GM12891 (cell line): ENCODE data around the gene THEM4.

Experiments
- POLR2AphosphoS5 ChIP-seq: IDR thresholded peaks from 2 replicates; pipeline ENCODE4 v1.6.1; 2011; ENCODE audit warnings: low read depth, low read length, control low read depth
- POU2F2 ChIP-seq: IDR thresholded peaks from 2 replicates; pipeline ENCODE4 v1.6.1; 2011; ENCODE audit warnings: low read depth, mild to moderate bottlenecking, control low read depth, low read length, moderate library complexity

DNA sequence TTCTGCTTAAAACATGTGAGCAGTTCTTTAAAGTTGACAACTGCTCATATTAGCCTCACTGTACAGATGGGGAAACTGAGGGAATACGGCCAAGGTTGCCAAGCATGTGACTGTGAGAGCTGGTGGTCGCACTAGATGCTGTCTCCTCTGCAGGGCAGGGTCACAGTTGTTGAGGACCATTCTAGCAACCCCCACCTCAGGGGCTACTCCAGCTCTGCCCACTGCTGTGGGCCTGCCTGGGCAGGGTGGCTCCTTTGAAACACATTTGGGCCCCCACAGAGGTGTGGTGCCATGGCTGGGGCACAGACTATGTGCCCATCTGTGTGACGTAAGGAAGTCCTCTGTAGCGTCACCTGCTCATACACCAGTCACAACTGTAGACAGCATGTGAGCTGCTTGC, 56.6 kb downstream of the THEM4 start:
- TF ChIP-seq POU2F2 (no peak), POLR2AphosphoS5 (no peak)
